Mesenchymal stem cell (in vitro differentiated cells and primary cell): Measurements from ENCODE around the gene NT5DC3.
A peak's percentile ranks its signal among the peaks of the same experiment; 100 is the strongest.

ENCODE experiments used
- DNase-seq: peaks from one replicate; pipeline ENCODE4 v3.0.0-alpha.2; 2013
- H2AFZ ChIP-seq: one replicate; pipeline ENCODE4 v1.6.1; 2013; ENCODE audit warnings: low read depth, mild to moderate bottlenecking, control low read depth, inconsistent platforms, low read length, moderate library complexity
- H2AK5ac ChIP-seq: 2 replicates; pipeline ENCODE4 v1.6.1; 2013; ENCODE audit warnings: low read length, moderate library complexity, mild to moderate bottlenecking, inconsistent platforms; ENCODE audit not compliant: severe bottlenecking
- H2BK120ac ChIP-seq: one replicate; pipeline ENCODE4 v1.6.1; 2013; ENCODE audit warnings: low read depth, mild to moderate bottlenecking, inconsistent platforms, low read length, moderate library complexity
- H2BK12ac ChIP-seq, 2 experiments: one replicate each; pipeline ENCODE4 v1.6.1; 2013; ENCODE audit warnings: inconsistent platforms in 2 of 2, low read length in 2 of 2, mild to moderate bottlenecking in 2 of 2, moderate library complexity in 2 of 2, control low read depth in 1 of 2
- H2BK15ac ChIP-seq: one replicate; pipeline ENCODE4 v1.6.1; 2013; ENCODE audit warnings: mild to moderate bottlenecking, low read depth, inconsistent platforms; ENCODE audit not compliant: poor library complexity, severe bottlenecking
- H2BK5ac ChIP-seq: 2 replicates; pipeline ENCODE4 v1.6.1; 2013; ENCODE audit warnings: low read depth, mild to moderate bottlenecking, low read length, control low read depth, inconsistent platforms; ENCODE audit not compliant: poor library complexity, severe bottlenecking
- H3K14ac ChIP-seq, 2 experiments: one replicate each; pipeline ENCODE4 v1.6.1; 2013; ENCODE audit warnings: inconsistent platforms in 2 of 2, low read length in 2 of 2, control low read depth in 1 of 2, mild to moderate bottlenecking in 1 of 2, moderate library complexity in 1 of 2
- H3K18ac ChIP-seq, 2 experiments: one replicate each; pipeline ENCODE4 v1.6.1; 2013; ENCODE audit warnings: inconsistent platforms in 2 of 2, low read length in 2 of 2, control low read depth in 1 of 2, low read depth in 1 of 2, mild to moderate bottlenecking in 1 of 2
- H3K23ac ChIP-seq, 2 experiments: one replicate each; pipeline ENCODE4 v1.6.1; 2013; ENCODE audit warnings: inconsistent platforms in 2 of 2, low read length in 2 of 2, mild to moderate bottlenecking in 2 of 2, moderate library complexity in 2 of 2, control low read depth in 1 of 2
- H3K27ac ChIP-seq: 2 replicates; pipeline ENCODE4 v1.5.1; 2013; ENCODE audit warnings: mild to moderate bottlenecking, moderate library complexity, low read length, control low read depth, inconsistent platforms; ENCODE audit not compliant: poor library complexity, severe bottlenecking
- H3K27me3 ChIP-seq, 2 experiments: 2 replicates each; pipeline versions ENCODE4 v1.6.1 to v1.7.0; 2013; ENCODE audit warnings: low read length in 2 of 2, mild to moderate bottlenecking in 2 of 2, moderate library complexity in 2 of 2, control low read depth in 1 of 2, inconsistent platforms in 1 of 2; ENCODE audit not compliant: control insufficient read depth in 1 of 2, insufficient read depth in 1 of 2
- H3K36me3 ChIP-seq, 2 experiments: 2 replicates each; pipeline versions ENCODE4 v1.6.1 to v1.7.0; 2013; ENCODE audit warnings: low read length in 2 of 2, control low read depth in 1 of 2, inconsistent platforms in 1 of 2, low read depth in 1 of 2, mild to moderate bottlenecking in 1 of 2; ENCODE audit not compliant: insufficient read depth in 2 of 2, control insufficient read depth in 1 of 2
- H3K4ac ChIP-seq, 2 experiments: one replicate each; pipeline ENCODE4 v1.6.1; 2013; ENCODE audit warnings: inconsistent platforms in 2 of 2, low read length in 2 of 2, mild to moderate bottlenecking in 2 of 2, moderate library complexity in 2 of 2, control low read depth in 1 of 2, low read depth in 1 of 2
- H3K4me1 ChIP-seq: 2 replicates; pipeline ENCODE4 v1.6.1; 2013; ENCODE audit warnings: low read depth, low read length, control low read depth; ENCODE audit not compliant: control insufficient read depth, insufficient read depth
- H3K4me2 ChIP-seq: 2 replicates; pipeline ENCODE4 v1.6.1; 2013; ENCODE audit warnings: low read length, mild to moderate bottlenecking, inconsistent platforms; ENCODE audit not compliant: poor library complexity, severe bottlenecking
- H3K4me3 ChIP-seq, 2 experiments: 2 replicates each; pipeline versions ENCODE4 v1.5.1 to v1.7.0; 2013; ENCODE audit warnings: low read length in 2 of 2, mild to moderate bottlenecking in 2 of 2, control low read depth in 1 of 2, low read depth in 1 of 2; ENCODE audit not compliant: insufficient read depth in 1 of 2
- H3K79me1 ChIP-seq: replicated peaks from 2 replicates; pipeline ENCODE4 v1.6.1; 2013; ENCODE audit warnings: mild to moderate bottlenecking, control low read depth, low read length, inconsistent platforms; ENCODE audit not compliant: poor library complexity, severe bottlenecking
- H3K9ac ChIP-seq: 2 replicates; pipeline ENCODE4 v1.7.0; 2013; ENCODE audit warnings: mild to moderate bottlenecking, low read length, moderate library complexity
- H3K9me3 ChIP-seq: 2 replicates; pipeline ENCODE4 v1.7.0; 2013; ENCODE audit warnings: mild to moderate bottlenecking, low read length; ENCODE audit not compliant: control insufficient read depth
- H4K8ac ChIP-seq: one replicate; pipeline ENCODE4 v1.6.1; 2013; ENCODE audit warnings: inconsistent platforms, mild to moderate bottlenecking, low read length, moderate library complexity
- H4K91ac ChIP-seq: one replicate; pipeline ENCODE4 v1.6.1; 2013; ENCODE audit warnings: mild to moderate bottlenecking, low read length, inconsistent platforms
- WGBS: methylation state at CpG from one replicate; pipeline ENCODE4 v1.1.7; 2013; ENCODE audit warnings: mixed read lengths; 5-methylcytosine and 5-hydroxymethylcytosine counted together

Gene NT5DC3

GRCh38 chr12:103748875-103749274, 92.2 kb downstream of the NT5DC3 start:
- DNase-seq = no peak
- no peak overlapping the region for H3K14ac ChIP-seq
- no peak overlapping the region for H4K8ac ChIP-seq
- no peak overlapping the region for H3K4ac ChIP-seq
- H2BK5ac ChIP-seq = no peak overlapping the region
- peak overlapping the region in 1 of 2 experiments; percentile 41 for H3K23ac ChIP-seq
- H3K18ac ChIP-seq = no peak overlapping the region
- no peak overlapping the region for H3K9ac ChIP-seq
- no peaks in the 10 kb centered on the region for H3K36me3 ChIP-seq
- whole genome bisulfite sequencing = 92% methylated on average over 10 of the region's 12 CpGs
- H3K79me1 ChIP-seq = no peaks in the 10 kb centered on the region
- H4K91ac ChIP-seq = no peak overlapping the region
- no peaks in the 10 kb centered on the region for H3K4me1 ChIP-seq
- no peak overlapping the region for H2BK15ac ChIP-seq
- no peak overlapping the region for H2AK5ac ChIP-seq
- H3K9me3 ChIP-seq = no peaks in the 10 kb centered on the region
- no peak overlapping the region for H3K27ac ChIP-seq
- H3K27me3 ChIP-seq = no peaks in the 10 kb centered on the region
- H2BK12ac ChIP-seq = no peak overlapping the region
- no peak overlapping the region for H2BK120ac ChIP-seq
- H3K4me3 ChIP-seq = no peak overlapping the region
- no peak overlapping the region for H2AFZ ChIP-seq
- H3K4me2 ChIP-seq = no peak overlapping the region

- 96% methylated on average over 2 of the region's 2 CpGs for WGBS
- Histone ChIP-seq H3K14ac (no peak overlapping the region), H3K9ac (no peak overlapping the region), H4K8ac (no peak overlapping the region), H3K4me1 (no peaks in the 10 kb centered on the region), H3K36me3 (no peaks in the 10 kb centered on the region), H3K9me3 (no peaks in the 10 kb centered on the region), H2BK5ac (no peak overlapping the region), H3K27ac (no peak overlapping the region), H4K91ac (no peak overlapping the region), H3K18ac (no peak overlapping the region), H2AK5ac (no peak overlapping the region), H2BK15ac (no peak overlapping the region), H3K23ac (no peak overlapping the region), H3K4me2 (no peak overlapping the region), H2BK120ac (no peak overlapping the region), H2BK12ac (no peak overlapping the region), H3K27me3 (no peaks in the 10 kb centered on the region), H3K4ac (no peak overlapping the region), H3K79me1 (no peaks in the 10 kb centered on the region), H3K4me3 (no peak overlapping the region), H2AFZ (no peak overlapping the region)
- no peak for DNase-seq
These were observed 93.0 kb downstream of the NT5DC3 start for GRCh38 chr12:103748002-103748401.

DNA sequence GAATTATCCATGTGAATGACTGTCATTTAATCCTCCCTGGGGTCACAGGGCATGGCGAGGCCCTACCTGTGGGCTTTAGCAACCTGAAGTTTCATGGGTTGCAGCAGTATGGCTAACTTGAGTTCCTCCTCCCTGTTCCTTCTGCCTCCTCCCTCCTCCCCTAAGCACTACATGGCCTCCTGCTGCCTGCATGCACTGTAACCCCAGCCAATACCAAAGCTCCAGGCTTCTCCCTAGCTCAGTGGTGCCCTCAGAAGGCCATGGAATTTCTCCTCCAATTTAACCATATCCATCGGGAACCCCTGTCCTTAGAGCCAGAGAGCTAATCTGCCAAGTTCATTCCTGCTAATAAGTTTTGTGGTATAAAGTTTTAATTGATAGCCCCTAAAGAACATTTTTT, 95.1 kb downstream of the NT5DC3 start:
- DNase-seq = no peak
- no peak overlapping the region for H2AK5ac ChIP-seq
- H3K9ac ChIP-seq = no peak overlapping the region
- no peaks in the 10 kb centered on the region for H3K9me3 ChIP-seq
- no peak overlapping the region for H2BK15ac ChIP-seq
- H3K4me2 ChIP-seq = no peak overlapping the region
- H3K23ac ChIP-seq = no peak overlapping the region
- no peak overlapping the region for H2BK12ac ChIP-seq
- H2BK120ac ChIP-seq = no peak overlapping the region
- 93% methylated on average over 1 of the region's 2 CpGs for WGBS
- no peak overlapping the region for H4K8ac ChIP-seq
- no peak overlapping the region for H3K4me3 ChIP-seq
- no peak overlapping the region for H4K91ac ChIP-seq
- H3K4ac ChIP-seq = no peak overlapping the region
- no peak overlapping the region for H3K27ac ChIP-seq
- no peak overlapping the region for H3K14ac ChIP-seq
- H3K79me1 ChIP-seq = no peaks in the 10 kb centered on the region
- no peak overlapping the region for H2BK5ac ChIP-seq
- H2AFZ ChIP-seq = no peak overlapping the region
- H3K27me3 ChIP-seq = peaks cover 0 to 2% of the 10 kb centered on the region in 2 experiments
- no peaks in the 10 kb centered on the region for H3K36me3 ChIP-seq
- H3K18ac ChIP-seq = no peak overlapping the region
- no peaks in the 10 kb centered on the region for H3K4me1 ChIP-seq

- H3K18ac ChIP-seq = no peak overlapping the region
- H4K8ac ChIP-seq = no peak overlapping the region
- H2AFZ ChIP-seq = no peak overlapping the region
- H3K9me3 ChIP-seq = no peaks in the 10 kb centered on the region
- no peaks in the 10 kb centered on the region for H3K4me1 ChIP-seq
- H3K4me3 ChIP-seq = no peak overlapping the region
- H3K23ac ChIP-seq = no peak overlapping the region
- no peak overlapping the region for H2BK120ac ChIP-seq
- no peak overlapping the region for H3K4me2 ChIP-seq
- no peak overlapping the region for H3K27ac ChIP-seq
- no peak overlapping the region for H2BK5ac ChIP-seq
- H2BK12ac ChIP-seq = no peak overlapping the region
- H3K14ac ChIP-seq = no peak overlapping the region
- H3K9ac ChIP-seq = no peak overlapping the region
- H3K79me1 ChIP-seq = no peaks in the 10 kb centered on the region
- H3K27me3 ChIP-seq = peaks cover 0 to 10% of the 10 kb centered on the region in 2 experiments
- H2BK15ac ChIP-seq = no peak overlapping the region
- no peak overlapping the region for H4K91ac ChIP-seq
- no peaks in the 10 kb centered on the region for H3K36me3 ChIP-seq
- DNase-seq = no peak
- 98% methylated on average over 2 of the region's 3 CpGs for WGBS
- no peak overlapping the region for H3K4ac ChIP-seq
- H2AK5ac ChIP-seq = no peak overlapping the region
These were observed 97.2 kb downstream of the NT5DC3 start for GRCh38 chr12:103743788-103744187.
